Superior temporal gyrus (tissue), 1 donor: ENCODE data around the gene OMP.
"Not testable (repeated sequence)": the region's sequence is repeated elsewhere in the genome, so short reads cannot be mapped to it uniquely, and the experiment has no call there.

Experiments used
- DNase-seq: peaks from one replicate; pipeline ENCODE4 v3.0.0-alpha.2; 2016; ENCODE audit errors: extremely low spot score

OMP gene, protein sequence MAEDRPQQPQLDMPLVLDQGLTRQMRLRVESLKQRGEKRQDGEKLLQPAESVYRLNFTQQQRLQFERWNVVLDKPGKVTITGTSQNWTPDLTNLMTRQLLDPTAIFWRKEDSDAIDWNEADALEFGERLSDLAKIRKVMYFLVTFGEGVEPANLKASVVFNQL

DNA sequence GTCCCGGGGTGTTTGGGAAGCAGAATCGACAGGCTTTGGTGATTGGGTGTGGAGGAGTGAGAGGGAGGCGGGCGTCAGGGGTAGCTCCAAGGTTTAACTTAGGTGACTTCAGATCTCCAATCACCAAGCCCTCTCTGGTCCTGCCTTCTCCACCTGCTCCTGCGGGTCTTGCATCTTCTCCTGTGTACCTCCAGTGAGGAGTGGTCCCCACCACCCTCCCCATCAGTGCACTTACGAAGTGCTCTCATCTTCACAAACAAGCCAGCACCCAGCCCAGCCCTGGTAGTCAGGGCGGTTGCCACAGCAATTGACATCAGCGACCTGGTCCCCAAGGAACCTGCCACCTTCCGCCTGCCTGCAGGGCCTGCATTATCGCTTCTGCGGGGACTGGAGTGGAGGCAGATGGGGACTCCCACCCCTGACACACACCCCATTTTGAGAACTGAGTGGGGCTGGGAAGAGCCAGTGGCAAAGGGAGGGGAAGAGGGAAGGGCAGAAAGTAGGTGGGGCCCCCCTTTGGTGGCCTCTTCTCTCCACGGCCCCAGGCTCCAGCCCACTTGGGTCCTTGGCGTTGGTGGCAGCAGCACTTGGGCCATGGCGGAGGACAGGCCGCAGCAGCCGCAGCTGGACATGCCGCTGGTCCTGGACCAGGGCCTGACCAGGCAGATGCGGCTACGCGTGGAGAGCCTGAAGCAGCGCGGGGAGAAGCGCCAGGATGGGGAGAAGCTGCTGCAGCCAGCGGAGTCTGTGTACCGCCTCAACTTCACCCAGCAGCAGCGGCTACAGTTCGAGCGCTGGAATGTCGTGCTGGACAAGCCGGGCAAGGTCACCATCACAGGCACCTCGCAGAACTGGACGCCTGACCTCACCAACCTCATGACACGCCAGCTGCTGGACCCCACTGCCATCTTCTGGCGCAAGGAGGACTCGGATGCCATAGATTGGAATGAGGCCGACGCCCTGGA, at the start of gene OMP:
Gene OMP, plus strand, starts transcription at position 595 of the 965 bp plus-strand sequence. Its CDS starts 0 bp downstream, at position 595.
- no peak for DNase-seq

DNA sequence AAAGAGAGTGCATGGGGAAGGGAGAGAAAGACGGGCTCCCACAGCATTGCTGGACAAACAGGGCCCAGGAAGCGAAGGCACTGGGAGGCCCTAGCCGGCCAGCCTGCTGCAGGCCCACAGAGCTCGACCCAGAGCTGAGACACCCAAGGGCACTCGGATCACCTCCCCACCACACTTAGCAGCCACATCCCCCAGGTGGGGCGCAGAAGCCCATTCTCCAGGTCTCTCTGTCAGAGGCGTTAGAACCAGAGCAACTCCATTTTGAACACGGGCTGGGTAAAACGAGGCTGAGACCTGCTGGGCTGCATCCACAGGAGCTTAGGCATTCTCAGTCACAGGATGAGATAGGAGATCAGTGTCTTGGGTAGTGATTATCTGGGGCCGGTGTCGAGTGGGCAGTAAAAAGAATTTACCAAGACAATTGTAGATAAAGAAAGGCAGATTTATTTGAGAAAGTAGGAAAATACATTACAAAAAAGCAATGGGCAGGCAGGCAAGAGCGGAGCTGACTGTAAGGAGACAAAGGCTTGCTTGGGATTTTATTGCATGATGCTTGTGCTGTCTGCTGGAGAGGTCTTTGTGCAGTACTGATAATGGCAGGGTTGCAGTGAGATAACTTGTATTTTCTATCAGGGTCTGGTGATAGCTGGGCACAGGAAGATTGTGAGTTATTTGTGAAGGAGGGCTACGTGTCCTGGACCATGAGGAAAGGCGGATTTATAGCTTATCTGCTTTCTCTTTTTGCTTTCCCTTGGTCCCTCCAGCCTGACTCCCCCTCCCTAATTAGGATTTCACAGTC, 49.2 kb upstream of the OMP start:
- DNase-seq: no peak

DNA sequence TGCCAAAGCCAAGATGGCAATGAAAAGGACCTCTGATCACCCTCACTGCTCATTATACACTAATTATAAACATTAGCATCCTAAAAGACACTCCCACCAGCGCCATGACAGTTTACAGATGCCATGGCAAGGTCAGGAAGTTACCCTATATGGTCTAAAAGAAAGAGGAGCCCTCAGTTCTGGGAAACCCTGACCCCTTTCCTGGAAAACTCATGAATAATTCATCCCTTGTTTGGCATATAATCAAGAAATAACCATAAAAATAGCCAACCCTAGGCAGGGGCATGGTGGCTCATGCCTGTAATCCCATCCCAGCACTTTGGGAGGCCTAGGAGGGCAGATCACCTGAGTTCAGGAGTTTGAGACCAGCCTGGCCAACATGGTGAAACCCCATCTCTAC, 48.6 kb upstream of the OMP start:
- DNase-seq: no peak

DNA sequence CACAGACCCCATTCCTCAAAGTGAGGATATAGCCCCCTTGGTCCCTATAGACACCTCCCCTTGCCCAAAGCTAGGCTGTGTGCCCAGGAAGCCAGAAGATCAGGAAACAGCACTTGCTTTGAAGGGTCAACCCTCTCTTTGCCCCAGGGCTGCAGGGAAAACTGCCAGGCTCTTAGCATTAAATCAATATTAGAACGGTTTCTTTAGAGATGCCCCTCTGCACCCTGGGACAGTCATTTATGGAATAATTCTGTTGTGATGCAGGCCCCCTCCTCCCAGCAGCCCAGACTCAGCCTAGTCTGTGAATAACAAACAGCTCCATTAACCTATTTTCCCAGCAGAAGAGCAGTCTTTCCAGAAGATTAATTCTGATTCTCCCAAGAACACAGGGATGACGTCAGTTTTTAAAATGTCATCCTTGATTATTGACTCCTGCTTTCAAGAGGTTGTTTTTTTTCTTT, 47.5 kb upstream of the OMP start:
- DNase-seq: no peak

DNA sequence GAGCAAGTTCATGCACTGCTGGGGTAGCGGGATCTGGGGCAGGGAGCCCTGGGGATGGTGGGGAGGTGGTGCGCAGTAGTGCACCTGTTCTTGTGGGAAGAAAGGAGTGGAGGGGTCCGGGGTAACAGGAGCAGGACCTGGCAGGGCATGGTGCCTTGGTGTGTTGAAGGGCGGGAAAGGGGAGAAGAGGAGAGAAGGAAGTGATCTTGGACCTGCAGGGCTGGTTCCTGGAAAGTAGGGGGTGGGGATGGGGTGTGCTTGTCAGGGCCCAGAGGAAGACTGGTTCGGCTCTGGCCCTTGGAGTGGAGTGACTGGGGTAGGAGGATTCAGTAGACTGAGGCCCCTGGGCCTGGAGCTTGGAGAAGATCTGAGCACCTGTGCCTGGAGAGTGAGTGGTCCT, 46.7 kb upstream of the OMP start:
- no peak for DNase-seq

DNA sequence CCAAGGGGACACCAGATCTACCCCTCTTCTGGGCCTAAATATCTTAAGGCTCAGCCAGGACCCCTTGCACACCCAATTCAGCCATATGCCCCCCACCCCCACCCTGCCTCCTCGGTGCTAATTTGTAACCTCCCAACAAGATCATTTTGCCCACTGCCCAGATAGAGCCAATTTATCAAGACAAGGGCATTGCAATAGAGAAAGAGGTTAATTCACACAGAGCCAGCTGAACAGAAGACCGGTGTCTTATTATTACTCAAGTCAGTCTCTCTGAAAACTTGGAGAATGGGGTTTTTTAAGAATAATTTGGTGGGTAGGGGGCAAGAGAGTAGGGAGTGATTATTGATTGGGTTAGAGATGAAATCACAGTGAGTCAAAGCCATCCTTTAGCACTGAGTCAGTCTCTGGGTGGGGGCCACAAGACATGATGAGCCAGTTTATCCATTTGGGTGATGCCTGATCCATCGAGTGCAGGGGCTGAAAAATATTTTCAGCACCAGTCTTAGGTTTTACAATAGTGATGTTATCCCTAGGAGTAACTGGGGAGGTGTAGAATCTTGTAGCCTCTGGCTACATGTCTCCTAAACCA, 45.7 kb upstream of the OMP start:
- no peak for DNase-seq

DNA sequence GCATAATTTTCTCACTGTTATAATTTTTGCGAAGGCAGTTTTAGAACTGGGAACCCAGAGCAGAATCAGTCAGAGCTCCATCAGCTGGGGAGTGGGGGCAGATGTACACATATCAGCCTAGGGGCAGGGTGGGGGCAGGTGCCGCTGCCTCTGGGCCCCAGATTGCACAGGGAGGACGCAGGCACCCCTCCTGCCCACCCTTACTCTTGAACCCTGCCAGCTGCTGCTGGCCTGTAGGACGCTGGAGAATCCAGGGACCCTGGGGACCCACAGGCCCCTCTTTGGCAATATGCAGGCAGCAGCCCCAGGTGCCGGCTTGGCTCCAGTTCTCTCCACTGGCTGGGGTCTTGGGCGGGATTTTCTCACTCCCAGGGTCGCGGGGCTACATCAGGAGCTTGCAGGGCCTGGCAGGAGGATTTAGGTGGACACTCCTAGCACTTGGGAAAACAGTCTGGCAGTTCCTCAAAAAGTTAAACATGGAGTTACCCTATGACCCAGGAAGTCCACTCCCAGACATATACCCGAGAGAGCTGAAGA, 44.6 kb upstream of the OMP start:
- no peak for DNase-seq

DNA sequence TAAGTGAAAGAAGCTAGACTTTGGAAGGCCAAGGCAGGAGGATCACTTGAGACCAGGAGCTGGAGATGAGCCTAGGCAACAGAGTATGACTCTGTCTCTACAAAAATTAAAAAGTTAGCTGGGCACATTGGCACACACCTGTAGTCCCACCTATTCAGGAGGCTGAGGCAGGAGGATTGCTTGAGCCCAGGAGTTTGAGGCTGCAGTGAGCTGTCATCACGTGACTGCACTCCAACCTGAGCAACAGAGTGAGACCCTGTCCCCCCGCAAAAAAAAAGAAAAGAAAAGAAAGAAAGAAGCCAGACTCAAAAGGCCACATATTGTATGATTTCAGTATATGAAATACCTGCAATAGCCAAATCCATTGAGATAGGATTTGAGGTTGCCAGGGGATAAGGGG, 43.7 kb upstream of the OMP start:
- DNase-seq: no peak

DNA sequence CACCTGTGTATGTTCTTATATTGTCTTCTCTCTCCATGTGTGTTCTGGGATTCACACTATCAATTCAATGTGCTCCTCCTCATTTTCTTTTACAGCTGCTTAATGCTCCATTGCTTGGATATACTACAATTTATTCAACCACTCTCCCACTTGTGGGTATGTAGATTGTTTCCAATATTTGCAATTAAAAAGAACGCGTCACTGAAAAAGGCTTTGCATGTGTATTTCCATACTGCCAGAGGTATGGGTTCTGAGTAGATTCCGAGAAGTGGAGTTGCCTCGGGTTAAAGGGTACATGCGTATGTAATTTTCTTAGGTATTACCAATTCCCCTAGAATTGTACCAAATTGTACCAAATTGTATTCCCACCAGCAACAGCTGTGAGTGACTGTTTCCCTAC, 42.8 kb upstream of the OMP start:
- no peak for DNase-seq

DNA sequence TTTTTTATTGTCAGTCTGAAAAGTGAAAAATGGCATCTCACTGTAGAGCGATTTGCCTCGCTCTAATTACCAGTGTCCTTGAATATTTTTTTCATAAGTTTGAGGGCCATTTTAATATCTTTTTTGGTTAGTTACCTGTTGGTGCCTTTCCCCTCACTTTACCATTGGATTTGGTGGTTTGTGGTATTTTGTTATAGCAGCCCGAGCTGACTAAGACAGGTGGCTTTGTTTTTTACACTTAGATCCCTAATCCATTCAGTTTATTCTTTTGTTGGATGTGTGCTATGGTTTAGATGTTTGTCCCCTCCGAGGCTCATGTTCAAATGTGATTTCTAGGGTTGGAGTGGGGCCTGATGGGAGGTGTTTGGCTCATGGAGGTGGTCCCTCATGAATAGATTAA, 42.4 kb upstream of the OMP start:
- DNase-seq: no peak

DNA sequence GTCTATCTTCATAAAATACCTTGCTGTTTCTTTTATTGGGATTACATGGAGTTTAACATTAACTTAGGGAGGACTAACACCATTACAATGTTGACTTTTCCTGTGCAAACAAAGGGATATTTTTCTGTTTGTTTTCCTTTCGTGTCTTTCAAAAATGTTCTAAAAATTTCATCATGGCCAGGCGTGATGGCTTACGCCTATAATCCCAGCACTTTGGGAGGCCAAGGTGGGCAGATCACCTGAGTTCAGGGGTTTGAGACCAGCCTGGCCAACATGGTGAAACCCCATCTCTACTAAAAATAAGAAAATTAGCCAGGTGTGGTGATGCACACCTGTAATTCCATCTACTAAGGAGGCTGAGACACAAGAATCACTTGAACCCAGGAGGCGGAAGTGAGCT, 41.4 kb upstream of the OMP start:
- not testable (repeated sequence) for DNase-seq

DNA sequence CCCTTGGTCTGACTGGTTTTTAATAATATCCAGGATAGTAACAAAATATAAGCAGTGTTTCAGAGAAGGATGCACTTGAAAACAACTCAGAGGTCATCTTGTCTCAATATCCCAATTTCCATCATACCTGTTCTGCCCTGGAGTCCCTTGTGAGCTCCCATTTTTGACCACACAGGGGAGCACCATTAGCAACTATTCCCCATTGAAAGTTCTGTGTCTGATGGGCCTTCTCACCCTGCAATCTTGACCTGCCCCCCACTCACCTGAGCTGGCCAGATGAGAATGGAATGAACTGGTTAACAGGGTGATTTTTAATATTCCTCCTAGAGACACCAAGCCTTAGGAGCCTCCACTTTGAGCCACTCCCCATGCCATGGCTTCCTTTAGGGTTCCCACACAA, 39.7 kb upstream of the OMP start:
- no peak for DNase-seq

DNA sequence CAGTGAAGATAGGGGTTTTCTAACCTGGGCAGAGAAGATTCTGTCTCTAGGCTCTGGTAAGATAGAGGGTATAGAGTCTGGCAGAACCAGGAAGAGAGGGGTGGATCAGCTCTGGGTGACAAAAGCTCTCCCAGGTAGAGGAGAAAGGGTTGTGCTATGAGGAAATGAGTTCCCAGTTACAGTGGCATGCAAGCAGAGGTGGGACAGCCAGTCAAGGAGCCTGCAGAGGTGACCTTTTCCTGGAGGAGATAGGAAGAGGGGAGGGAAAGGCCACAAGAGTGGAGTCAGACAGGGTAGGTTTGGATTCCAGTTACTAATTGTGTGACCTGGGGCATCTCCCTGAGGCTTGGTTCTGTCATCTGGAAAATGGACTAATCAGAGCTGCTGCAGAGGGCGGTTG, 39.2 kb upstream of the OMP start:
- no peak for DNase-seq

DNA sequence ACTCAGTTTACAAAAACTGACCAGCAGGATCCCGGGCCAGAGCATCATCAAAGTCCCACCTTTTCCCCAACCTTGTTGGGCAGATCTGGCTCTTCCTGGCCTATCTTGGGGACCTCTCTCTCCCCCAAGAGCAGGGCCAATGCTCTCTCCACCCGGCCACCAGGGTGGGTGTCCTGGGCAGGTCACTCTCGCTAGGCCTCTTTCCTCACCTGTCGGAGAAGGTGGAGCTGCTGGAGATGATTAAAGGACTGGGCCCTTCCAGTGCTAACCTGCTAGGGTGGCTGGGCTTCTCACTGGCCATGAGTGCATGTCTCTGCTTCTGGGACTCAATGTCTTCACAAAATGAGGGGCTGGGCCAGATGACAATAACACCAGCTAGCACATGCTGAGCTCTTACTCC, 38.8 kb upstream of the OMP start:
- no peak for DNase-seq

DNA sequence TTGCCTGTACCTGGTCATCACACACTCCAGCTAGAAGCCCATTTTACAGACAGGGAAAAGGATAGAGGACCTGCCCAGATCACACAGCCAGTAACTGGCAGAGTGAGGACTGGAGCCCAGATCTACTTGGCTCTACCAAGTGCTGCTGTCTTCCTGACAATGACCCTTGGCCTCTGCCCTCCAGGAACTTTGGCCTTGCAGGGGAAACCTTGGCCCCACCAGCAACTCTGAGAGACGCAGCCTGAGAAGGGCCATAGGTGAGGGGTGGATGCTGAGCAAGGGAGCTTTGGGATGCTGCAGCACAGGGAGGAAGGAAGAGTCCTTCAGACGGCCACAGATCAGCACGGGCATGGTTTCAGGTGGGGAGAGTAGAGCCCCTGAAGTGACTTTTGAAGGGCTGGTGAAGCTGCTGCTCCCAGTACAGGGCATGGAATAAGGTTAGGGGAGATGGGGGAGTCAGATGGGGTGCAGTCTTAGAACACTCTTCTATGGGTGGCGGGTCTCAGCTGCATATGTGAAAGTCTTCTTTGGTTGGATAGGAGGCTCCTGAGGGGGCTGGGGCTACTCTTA, 37.9 kb upstream of the OMP start:
- no peak for DNase-seq

DNA sequence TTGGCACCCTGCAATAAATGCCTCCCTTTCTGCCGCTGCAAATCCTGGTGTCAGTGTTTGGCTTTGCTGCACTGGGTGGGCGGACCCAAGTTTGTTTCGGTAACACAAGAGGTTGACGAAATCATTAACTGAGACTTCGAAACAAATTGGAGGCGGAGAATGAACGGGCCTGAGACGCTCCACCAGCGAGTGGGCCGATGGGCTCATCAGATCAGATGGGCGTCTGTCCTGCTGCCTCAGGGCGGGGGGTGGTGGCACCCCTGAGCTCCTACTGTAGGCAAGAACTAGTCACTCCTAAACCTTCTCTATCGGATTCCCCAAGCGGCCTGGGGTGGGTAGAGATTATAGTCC, 36.8 kb upstream of the OMP start:
- peak; percentile 24 for DNase-seq

DNA sequence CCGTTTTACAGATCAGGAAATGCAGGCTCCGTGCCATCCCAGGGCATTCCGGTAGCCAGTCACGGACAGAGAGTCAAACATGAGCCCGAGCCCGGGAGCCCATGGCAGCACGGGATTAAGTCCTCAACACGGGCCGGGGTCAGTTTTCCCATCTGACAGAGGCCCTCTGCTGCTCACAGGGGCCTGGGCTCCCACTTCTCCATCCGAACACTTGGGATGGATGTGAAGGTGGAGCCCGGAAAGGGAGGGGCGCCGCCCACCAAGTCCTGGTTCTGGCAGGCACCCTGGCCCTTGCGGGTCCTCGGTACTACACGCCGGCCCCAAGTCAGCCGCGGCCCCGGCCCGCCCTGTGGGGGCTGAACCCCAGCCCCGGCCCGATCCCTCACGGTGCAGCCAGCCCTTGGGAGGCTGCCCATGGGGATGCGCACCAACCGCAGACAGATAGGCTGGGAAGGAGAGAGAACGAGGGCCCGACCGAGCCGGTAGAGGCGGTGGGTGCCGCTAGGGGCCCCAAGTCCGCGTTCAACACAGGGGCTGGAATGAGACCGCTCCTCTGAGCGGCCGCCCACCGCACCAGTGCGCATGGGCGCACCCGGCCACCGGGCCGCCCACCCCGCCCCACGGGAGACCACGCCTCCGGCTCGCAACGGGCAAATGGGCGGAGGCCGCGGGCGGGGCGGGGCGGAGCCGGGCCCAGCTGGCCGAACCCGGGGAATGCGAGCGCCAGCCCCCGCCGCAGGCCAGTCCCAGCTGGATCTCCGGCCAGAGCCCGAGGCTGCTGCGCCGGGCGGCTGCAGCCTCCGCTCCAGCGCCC, 36.2 kb upstream of the OMP start, which contains the start of gene CAPN5:
Gene CAPN5, plus strand, starts transcription at position 743 of the 814 bp plus-strand sequence. CDS start 17,916 bp downstream, outside the sequence.
- peak; percentile 88 for DNase-seq

DNA sequence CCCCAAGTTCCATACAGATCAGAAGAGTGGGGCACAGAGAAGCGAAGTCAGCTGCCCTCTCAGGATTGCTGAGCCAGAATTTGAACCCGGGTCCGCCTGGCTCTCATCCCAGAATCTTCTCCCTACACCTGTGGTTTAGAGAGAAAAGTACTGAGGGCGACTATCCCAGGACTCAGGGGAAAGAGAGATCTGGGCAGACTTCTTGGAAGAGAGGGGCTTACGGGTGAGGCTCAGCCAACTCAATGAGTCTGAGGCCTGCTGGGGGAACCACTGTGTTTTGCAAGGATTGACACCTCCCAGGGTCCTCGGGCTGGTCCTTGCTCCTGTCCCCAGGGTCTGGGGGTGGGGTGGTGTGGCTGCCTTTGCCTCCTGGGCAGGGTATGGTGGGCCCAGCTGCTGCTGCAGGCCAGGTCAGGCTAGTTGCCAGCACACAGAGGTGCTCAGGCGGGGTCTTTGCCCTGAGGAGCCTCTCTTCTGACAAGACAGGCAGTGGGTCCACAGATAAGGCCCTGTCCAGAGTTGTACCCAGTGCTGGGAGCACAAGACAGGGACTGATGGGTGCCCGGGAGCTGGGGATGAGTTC, 34.7 kb upstream of the OMP start:
- no peak for DNase-seq

DNA sequence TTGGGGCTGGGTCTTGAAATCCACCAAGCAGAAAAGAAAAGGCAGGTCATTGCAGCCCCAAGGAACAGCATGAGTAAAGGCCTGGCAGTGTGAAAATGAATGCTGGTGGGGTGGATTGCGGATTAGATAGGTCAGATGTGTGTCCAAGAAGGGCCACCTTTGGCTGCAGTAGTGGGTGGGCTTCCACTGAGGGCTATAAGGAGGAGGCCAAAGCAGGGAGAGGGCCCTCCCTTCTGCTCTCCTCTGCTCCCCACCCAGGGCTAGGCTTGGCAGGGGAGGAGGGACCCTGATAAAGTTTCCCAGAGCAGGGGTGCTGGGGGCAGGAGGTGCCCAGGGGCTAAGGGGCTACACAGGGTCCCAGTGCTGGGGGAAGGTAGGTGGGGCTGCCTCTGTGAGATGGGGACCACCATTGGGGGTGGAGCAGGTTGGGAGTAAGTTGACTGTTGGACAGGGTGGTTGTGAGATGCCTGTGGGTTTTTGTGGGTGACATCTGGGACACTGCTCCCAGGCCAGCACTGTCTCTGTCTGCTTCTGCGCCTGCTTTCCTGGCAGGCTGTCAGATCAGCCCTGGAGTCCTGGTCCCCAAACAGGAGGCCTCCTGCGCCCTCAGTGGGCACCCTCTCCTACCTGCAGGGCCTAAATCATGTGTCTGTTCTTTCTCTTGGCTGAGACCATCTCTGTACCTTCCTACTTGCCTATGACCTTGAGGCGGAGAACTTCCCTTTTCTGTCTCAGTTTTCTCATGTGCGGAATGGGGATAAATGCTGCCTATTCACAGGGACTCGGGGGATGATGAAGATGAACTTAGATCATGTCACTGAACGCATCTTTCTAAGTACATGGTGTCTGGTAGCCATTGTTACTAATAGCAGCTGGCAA, 33.9 kb upstream of the OMP start:
- DNase-seq: no peak
